Measurements from ENCODE around the gene TBCK.

TBCK gene

GRCh38 chr4:106036334-106036733, 279.7 kb downstream of the TBCK start:
- DNase-seq: no peak

GRCh38 chr4:106035204-106035603, 280.8 kb downstream of the TBCK start:
- DNase-seq: no peak

DNA sequence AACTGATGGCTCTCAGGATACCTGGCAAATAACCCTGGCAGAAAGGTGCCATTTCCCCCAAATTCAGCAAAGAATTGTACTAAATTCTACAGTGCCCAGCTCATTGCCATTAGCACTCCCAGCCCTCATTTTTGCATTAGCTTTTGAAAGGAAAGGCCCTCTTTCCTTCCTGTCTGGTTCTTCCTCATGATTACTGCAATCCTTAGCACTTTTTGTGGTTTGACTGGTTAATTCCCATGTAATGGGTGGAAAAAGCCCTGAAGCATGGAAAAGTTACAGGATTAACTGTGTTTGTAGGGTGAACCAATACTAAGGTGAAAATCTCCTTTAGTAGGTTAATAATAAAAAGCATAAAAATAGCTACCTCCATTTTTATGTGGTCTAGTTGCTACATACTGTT, 281.3 kb downstream of the TBCK start:
- DNase-seq: no peak

DNA sequence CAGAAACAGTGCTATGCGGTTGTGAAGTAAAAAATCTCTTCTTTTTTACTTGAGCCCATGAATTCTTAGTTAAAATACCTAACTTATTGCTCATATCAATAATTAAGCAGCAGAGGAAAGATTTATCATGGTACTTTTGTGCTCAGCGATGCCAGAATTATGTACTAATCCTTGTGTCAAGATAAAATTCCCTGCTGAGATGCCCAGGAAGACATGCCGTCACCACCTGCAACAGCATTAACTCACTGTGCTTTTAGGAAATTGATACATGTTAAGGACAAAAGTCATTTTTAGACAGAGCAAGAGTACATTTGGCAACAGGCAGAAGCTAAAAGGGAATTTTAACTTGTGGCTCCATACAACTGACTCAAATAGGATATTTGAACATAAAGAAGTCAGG, 281.8 kb downstream of the TBCK start:
- DNase-seq: no peak

- DNase-seq: no peak
Observed at GRCh38 chr4:106033469-106033868, 282.5 kb downstream of the TBCK start.

- DNase-seq: no peak
Observed at GRCh38 chr4:106032851-106033286, 283.1 kb downstream of the TBCK start.

GRCh38 chr4:106022454-106022853, 293.6 kb downstream of the TBCK start:
- no peak for DNase-seq

DNA sequence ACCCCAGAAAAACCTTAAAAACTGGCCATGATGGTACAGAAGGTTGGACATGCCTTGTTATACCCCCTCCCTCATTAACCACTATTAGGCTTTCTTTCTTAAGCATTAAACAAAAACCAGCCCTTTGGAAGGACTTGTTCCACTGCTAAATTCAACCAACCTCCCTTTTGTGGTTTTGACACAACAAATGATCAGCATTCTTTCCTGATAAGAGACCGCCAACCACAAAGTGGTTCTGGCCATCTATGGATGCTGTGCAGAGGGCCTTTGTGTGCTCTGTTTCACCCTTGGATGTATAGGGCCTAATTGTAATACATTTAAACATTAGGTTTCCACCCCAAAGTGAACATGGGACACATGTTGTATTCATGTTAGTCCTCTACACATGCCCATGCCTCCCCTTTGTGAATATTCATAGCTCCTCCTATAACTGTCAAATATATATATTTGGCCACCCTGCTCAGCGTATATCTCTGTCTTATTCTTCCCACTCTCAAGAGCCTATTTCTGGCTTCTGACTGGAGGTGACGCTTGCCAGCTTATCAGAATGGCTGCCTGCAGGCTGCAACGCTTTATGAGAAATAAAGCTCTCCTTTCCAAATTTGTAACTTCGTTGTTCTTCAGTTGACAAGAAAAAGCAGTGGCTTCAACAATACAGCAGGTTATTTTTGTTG, 294.1 kb downstream of the TBCK start:
- DNase-seq: no peak

- no peak for DNase-seq
Observed at GRCh38 chr4:106019771-106020170, 296.2 kb downstream of the TBCK start.

DNA sequence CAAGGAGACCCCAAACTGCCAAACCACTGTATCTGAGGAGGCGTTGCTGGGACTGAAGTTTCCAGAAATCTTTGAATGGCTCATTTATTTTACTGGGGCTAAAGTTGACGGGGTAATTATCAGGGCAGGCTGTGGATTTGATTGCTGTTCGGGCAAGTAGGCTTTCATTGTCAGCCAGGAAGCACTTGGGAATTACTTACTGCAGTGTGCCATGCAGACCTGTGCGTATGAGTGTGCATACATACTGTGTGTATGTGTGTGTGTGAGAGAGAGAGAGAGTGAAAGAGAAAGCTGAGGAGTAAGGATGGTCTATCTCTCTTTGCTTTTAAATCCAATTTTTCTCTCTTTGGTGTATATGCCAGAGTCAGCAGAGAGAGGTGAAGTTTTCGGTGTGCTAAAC, 298.0 kb downstream of the TBCK start:
- no peak for DNase-seq

DNA sequence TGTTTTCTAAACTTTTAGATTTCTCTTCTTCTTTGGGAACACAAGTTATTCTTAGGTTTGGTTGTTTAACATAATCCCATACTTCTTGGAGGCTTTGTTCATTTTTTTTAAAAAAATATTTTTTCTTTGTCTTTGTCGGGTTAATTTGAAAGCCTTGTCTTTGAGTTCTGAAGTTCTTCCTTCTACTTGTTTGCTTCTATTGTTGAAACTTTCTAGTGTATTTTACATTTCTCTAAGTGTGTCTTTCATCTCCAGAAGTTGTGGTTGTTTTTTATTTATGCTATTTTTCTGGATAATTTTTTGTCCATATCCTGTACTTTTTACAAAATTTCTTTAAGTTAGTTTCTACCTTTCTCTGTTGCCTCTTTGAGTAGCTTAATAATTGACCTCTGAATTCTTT, 304.6 kb downstream of the TBCK start:
- no peak for DNase-seq

DNA sequence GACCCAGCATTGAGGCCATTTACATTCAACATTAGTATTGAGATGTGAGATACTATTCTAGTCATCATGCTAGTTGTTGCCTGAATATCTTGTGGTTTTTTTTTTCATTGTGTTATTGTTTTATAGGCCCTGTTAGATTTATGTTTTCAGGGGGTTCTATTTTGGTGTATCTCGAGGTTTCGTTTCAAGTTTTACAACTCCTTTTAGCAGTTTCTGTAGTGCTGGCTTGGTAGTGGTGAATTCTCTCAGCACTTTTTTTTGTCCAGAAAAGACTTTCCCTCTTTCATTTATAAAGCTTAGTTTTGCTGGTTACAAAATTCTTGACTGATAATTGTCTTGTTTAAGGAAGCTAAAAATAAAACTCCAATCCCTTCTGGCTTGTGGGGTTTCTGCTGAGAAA, 305.2 kb downstream of the TBCK start:
- no peak for DNase-seq

- DNase-seq: no peak
Observed at GRCh38 chr4:106002994-106003393, 313.0 kb downstream of the TBCK start.

DNA sequence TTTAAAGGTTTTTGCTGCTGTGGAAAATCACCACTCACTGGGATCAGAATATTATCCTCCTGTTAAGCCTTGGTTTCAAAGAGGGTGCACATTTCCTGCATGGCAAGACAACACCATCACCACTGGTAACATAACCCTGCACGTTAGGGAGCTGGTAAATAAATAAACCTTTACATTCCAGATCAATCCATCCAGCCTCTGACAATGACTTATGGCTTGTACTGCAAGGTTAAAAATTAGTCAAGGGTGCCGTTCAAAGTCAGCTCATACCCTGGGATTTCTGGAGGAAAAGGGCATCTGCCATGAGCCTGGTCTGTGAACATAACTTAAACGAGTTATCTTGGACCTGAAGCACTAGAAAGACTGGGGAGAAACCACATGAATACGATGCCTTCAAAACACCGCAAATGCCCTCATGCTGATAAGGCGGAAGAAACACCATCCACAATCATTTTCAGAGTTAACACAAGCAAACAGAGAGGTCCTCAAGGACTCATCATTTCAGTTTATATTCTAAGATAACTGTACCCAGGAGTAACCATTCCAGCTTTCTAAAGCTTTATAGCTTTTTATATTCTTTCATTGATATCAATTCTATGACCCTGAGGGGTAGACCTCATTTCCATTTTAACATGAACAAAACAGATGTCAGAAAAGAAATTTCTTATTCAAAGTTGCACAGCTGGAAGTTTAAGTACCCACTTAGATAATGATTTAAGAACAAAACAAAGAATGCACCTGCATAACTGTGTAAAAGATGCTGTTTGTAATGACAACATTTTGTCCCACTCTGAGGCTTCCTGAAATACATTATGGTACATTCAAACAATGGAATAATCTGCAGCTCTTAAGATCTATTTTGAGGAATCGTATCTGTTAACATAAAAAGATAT, 317.6 kb downstream of the TBCK start:
- no peak for DNase-seq

GRCh38 chr4:105996845-105997244, 319.2 kb downstream of the TBCK start:
- no peak for DNase-seq

GRCh38 chr4:105994841-105995501, 321.0 kb downstream of the TBCK start:
- no peak for DNase-seq

GRCh38 chr4:105994061-105994460, 321.9 kb downstream of the TBCK start:
- no peak for DNase-seq

- no peak for DNase-seq
Observed at GRCh38 chr4:105992641-105993305, 323.2 kb downstream of the TBCK start.

DNA sequence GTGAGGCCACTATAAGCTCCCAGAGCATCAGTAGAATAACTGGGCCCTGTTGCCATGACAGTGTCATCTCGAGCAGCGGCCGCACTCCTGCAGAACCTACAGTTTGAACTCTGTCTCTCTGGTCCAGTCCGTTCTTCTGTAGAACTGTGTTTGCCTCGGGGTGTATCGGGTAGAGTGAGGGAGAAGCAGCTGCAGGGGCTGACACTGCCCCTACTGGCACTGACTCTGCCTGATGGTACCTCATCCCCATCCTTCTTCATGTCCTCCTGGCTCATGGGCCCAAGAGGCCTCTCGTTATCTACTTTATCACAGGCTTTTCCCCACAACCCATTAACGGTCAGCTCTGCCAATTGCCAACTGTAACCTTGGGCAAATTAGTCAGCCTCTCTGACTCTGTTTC, 324.3 kb downstream of the TBCK start:
- no peak for DNase-seq

Measured in activated T-cell treated with anti-CD3 and anti-CD28 coated beads, Interleukin-2, amount 50 U/mL, for 1 hour (primary cell).